Retinal pigment epithelial cell (primary cell): Measurements from ENCODE around the gene LPP.

Experiments used
- DNase-seq: peaks from one replicate; pipeline ENCODE4 v3.0.0-alpha.2; 2010; ENCODE audit warnings: low read depth
- H3K4me3 ChIP-seq: 2 replicates; pipeline ENCODE4 v1.5.1; 2011; ENCODE audit warnings: mild to moderate bottlenecking, low read length, control low read depth, moderate library complexity
- TF ChIP-seq, protein P1 (sequence below): conservative IDR thresholded peaks from 2 replicates; pipeline ENCODE4 v1.5.1; 2011; ENCODE audit warnings: low read depth, low read length, control low read depth, inconsistent platforms

Gene LPP

DNA sequence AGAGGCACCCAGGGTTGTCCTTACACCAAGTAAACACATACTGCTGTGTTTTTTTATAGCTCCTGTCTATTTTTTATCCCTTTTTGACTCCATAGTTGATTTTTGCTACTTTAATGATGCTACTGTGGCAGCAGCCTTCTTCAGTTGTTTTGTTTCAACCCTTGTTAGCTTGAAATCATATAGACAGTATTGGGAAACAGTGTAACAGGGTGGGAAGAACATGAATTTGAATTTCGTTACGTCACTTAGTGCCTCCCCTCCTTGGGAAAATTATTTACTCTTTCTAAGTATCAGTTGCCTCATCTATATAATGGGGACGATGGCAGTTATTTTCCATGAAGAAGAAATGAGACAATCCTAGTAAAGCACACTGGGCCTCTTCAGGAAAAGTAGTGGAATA is 608.0 kb downstream of the LPP start:
- no peak for DNase-seq
- TF ChIP-seq, protein P1, sequence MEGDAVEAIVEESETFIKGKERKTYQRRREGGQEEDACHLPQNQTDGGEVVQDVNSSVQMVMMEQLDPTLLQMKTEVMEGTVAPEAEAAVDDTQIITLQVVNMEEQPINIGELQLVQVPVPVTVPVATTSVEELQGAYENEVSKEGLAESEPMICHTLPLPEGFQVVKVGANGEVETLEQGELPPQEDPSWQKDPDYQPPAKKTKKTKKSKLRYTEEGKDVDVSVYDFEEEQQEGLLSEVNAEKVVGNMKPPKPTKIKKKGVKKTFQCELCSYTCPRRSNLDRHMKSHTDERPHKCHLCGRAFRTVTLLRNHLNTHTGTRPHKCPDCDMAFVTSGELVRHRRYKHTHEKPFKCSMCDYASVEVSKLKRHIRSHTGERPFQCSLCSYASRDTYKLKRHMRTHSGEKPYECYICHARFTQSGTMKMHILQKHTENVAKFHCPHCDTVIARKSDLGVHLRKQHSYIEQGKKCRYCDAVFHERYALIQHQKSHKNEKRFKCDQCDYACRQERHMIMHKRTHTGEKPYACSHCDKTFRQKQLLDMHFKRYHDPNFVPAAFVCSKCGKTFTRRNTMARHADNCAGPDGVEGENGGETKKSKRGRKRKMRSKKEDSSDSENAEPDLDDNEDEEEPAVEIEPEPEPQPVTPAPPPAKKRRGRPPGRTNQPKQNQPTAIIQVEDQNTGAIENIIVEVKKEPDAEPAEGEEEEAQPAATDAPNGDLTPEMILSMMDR, result no peak

DNA sequence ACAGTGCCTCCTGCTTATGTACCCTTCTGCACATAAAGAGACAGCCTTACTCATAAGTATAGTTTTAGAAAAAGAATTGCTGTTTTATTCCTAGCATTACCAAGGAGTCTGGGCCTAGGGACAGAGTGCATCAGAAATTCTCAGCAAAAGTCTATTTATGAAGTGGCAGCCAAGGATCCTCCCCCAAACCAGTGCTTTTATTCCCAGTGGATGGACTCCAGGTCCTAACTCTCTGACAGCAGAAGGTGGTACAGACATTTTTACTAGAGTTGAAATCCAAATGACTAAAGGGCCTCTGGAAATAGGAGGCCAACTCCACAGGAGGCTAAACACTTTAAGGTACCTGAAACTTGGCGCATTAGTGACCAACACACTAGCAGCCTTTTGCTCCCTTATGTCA is 610.7 kb downstream of the LPP start:
- H3K4me3 ChIP-seq, result no peak overlapping the region
- TF ChIP-seq, protein P1, result no peak
- no peak for DNase-seq

More for the DNA sequence above, 608.0 kb downstream of the LPP start:
- no peak overlapping the region for H3K4me3 ChIP-seq

DNA sequence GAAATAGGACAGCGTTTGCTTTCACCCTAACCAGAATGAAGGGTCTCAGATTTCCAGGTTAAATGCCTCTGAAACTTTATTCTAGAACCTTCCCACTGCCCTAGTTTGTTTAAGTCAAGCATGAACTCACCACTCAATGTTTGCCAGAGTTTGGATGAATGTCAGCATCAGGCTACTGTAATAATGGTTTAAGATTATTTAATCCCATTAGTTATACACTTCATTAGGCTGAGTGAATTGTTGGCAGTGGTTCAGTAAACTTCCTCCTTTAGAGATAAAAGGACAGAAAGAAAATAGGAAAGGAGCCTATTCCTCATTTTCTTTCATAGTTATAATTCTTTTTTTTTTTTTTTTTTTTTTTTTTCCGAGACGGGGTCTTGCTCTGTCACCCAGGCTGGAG is 615.9 kb downstream of the LPP start:
- TF ChIP-seq, protein P1, result no peak
- no peak overlapping the region for H3K4me3 ChIP-seq
- DNase-seq, result peak; percentile 60

DNA sequence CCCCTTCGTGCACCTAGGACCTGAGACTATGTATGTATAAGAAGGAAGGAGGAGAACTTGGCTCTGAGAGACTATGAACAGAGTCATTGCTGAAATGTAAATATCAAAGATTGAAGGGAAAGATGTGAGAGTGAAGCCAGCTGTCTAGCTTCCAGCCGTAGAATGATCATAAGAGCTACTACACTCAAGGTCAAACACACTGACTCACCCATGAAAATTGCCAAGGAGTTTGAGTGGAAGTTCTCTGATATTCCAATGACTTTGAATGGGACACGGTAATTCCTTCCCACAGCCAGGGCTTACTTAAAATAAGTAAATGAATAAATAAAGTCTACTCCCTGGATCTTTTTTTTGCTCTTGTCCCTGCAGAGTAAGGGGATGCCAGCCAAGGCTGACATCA is 618.9 kb downstream of the LPP start:
- no peak overlapping the region for H3K4me3 ChIP-seq
- TF ChIP-seq, protein P1, result no peak
- DNase-seq, result no peak

DNA sequence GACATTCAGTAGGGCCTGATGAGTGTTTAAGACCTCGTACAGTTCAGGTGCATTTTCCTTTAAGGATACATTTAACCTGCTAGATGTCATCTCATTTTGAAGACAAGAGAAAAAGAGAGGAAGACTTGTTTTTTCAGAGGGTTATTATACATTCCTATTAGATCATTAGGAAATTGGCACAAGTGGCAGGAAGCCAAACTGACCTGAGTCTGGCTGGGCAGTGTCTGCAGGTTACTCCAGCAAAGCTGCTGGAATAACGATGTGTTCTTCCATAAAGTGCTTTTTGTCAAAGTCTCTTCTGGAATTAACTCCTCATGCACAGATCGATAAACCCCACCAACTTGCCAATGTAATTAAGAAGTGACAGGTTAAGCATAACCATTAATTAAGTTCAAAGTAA is 621.5 kb downstream of the LPP start:
- TF ChIP-seq, protein P1, result no peak
- no peak for DNase-seq
- H3K4me3 ChIP-seq, result no peak overlapping the region

DNA sequence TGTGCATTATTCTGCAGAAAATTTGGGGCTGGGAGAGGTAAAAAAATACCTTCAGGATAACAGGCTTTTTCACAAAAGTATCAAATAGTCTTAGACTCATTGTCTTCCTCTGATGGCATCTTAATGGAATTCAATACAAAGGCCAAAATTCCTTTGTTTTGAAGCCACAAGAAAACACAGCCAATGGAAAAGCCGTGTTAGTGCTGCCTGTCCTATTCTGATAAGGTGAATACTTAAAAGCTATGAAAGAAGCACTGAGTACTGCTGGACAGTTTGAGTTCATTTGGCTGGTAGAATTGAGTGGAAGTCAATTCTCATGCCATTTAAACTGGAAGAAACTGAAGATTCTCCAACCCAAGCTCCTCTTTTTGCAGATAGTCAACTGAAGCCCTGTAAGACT is 622.5 kb downstream of the LPP start:
- TF ChIP-seq, protein P1, result no peak
- DNase-seq, result no peak
- no peak overlapping the region for H3K4me3 ChIP-seq

DNA sequence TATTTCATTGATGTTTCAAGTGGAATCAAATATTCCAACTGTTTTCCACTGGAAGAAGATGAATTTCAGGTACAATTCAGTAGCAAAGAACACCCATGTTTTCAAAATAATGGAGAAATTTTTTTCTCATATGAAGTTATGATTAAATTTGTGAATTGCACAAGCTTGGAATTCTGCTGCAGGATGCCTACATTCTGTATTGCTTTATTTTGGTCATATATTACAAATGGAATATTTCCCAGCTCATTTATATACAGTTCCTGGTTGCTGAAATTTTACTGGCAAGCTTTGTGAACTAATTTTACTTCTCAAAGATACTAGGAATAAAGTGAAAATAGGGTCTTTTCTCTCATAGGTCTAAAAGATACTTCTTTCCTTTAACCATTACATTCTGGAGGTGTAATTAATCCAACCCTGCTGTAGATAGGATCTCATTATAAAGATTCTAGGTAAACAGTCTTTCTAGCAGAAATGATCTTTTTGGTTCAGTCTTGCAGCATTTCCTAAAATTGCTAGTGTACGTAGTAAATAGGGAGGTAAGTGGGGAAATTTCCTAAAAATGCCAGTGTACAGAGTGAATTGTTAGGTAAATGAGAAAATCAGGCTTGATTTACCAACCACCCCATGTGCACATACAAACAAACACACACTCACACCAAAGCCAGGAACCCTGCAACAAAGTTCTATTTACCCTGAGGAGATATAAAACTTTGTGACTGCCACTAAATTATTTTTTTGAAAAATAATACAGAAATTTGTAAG is 624.3 kb downstream of the LPP start:
- TF ChIP-seq, protein P1, result no peak
- H3K4me3 ChIP-seq, result no peak overlapping the region
- DNase-seq, result no peak
